ENCODE measurements around the gene USE1.

Gene USE1

GRCh38 chr19:17249887-17250548 lies 34.9 kb downstream of the USE1 start:
- Histone ChIP-seq H3K4me3 (no peak overlapping the region), H3K27ac (no peak overlapping the region)
- TF ChIP-seq, protein P1, sequence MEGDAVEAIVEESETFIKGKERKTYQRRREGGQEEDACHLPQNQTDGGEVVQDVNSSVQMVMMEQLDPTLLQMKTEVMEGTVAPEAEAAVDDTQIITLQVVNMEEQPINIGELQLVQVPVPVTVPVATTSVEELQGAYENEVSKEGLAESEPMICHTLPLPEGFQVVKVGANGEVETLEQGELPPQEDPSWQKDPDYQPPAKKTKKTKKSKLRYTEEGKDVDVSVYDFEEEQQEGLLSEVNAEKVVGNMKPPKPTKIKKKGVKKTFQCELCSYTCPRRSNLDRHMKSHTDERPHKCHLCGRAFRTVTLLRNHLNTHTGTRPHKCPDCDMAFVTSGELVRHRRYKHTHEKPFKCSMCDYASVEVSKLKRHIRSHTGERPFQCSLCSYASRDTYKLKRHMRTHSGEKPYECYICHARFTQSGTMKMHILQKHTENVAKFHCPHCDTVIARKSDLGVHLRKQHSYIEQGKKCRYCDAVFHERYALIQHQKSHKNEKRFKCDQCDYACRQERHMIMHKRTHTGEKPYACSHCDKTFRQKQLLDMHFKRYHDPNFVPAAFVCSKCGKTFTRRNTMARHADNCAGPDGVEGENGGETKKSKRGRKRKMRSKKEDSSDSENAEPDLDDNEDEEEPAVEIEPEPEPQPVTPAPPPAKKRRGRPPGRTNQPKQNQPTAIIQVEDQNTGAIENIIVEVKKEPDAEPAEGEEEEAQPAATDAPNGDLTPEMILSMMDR (IDR thresholded peaks at IDR 0.05) = no peak

GRCh38 chr19:17254636-17255035 lies 39.5 kb downstream of the USE1 start:
- TF ChIP-seq, protein P1 (IDR thresholded peaks at IDR 0.05) = no peak
- no peak overlapping the region for H3K27ac ChIP-seq
- H3K4me3 ChIP-seq = no peak overlapping the region
- DNase-seq (ENCODE audit: low spot score) = no peak

More at GRCh38 chr19:17249887-17250548, 34.9 kb downstream of the USE1 start:
- no peak for DNase-seq (ENCODE audit: low spot score)

DNA sequence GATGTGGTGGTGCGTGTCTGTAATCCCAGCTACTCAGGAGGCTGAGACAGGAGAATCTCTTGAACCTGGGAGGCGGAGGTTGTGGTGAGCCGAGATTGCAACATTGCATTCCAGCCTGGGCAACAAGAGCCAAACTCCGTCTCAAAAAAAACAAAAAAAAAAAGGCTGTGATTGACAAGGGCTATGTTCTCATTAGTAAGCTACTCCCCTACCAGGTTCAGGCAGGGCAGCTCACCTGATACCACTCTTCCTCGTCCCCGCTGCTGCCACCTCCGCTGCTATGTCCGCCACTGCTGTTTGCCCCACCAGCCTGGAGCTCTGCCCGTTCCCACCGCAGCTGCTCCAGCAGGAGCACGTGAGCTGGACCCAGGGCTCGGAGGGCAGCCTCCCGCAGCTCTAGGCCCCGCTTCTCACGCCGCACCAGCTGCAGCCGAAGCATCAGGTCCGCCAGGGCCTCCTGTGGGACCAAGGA lies 40.0 kb downstream of the USE1 start:
- Histone ChIP-seq H3K4me3 (no peak overlapping the region), H3K27ac (no peak overlapping the region)
- TF ChIP-seq, protein P1 (IDR thresholded peaks at IDR 0.05) = no peak
- no peak for DNase-seq (ENCODE audit: low spot score)

DNA sequence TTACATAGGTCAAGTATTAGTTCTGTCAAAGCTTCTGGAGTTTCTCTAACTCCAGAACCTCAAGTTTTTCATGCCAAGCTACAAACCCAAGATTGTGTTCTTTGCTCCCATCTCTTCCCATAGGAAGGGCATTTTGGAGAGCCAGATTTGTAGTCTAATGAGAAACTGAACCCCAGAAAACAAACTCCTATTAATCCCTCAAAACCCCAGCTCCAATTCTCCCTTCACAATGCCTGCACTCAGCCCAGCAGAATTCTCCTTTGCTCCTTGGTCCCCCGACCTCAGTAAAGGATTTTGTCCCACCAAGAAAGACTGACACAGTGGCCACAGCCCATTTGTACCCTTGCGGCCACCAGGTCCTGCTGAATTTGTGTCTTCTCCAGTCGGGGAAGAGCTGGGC lies 41.0 kb downstream of the USE1 start:
- Histone ChIP-seq H3K4me3 (no peak overlapping the region), H3K27ac (no peak overlapping the region)
- DNase-seq (ENCODE audit: low spot score) = no peak
- TF ChIP-seq, protein P1 (IDR thresholded peaks at IDR 0.05) = no peak

DNA sequence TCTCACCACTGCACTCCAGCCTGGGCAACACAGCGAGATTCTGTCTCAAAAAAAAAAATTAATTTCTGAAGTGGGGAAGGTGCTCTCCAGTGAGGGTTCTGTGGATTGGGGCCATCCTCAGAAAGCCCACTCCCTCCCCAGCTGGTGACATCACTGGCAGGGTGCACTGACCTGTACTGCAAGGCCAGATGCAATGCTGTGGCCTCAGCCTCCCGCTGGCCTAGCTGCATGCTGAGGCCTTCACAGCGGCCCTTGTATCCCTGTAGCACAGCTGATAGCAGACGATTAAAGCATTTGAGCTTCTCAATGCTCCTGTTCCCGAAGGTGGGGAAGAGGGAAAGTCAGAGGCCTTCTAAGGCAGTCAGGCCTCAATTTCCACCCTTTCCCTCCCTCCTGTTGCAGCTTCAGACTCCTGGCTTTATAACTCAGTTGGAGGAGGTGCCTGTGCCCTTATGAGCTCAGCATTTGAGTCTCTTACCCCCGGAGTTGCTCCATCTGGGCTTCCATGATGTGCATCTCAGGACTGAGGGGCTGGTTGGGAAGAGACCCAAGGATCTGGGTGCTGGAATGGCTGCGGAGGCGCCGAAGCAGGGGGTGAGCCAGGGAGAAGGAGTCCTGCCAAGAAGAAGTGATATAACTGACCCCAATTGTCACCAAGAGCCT lies 44.1 kb downstream of the USE1 start:
- H3K27ac ChIP-seq = no peak overlapping the region
- no peak for DNase-seq (ENCODE audit: low spot score)
- no peak overlapping the region for H3K4me3 ChIP-seq
- TF ChIP-seq, protein P1 (IDR thresholded peaks at IDR 0.05) = no peak

- TF ChIP-seq, protein P1 (IDR thresholded peaks at IDR 0.05) = no peak
- DNase-seq (ENCODE audit: low spot score) = no peak
- H3K27ac ChIP-seq = no peak overlapping the region
Measured at GRCh38 chr19:17259934-17260333, 44.8 kb downstream of the USE1 start.

DNA sequence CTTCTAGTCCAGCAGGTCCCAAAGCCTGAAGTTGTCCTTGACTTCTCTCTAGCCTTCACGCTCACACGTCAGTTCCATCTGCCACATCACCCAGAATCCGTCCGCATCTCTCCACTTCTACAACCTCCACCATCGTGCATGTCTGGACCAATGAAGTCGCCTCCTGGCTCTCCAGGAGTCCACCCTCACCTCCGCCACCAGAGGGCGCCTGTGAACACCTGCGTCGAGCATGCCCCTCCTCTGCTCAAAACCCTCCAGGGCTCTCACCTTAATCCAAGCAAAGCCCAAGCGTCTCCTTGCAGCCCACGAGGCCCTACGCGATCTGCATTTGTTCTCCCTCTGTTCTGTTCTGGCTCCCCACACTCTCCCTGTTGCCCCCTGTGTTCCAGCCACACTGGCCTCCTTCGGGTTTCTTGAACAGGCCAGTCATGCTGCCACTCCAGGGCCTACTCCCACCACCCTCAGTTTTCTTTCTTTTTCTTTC lies 45.7 kb downstream of the USE1 start:
- Histone ChIP-seq H3K4me3 (no peak overlapping the region), H3K27ac (no peak overlapping the region)
- TF ChIP-seq, protein P1 (IDR thresholded peaks at IDR 0.05) = peak; percentile 67
- no peak for DNase-seq (ENCODE audit: low spot score)

More at GRCh38 chr19:17259934-17260333, 44.8 kb downstream of the USE1 start:
- H3K4me3 ChIP-seq = no peak overlapping the region

Data from coronary artery (tissue), 2 donors.